DOHH2 (cell line): Measurements from ENCODE around the gene POLK.

Source experiments
- H3F3A ChIP-seq: fragments of 200-600 bp; sonication (generic), shearing (Covaris generic); 2 replicates; pipeline ENCODE4 v1.6.0; 2016; ENCODE audit warnings: antibody characterized with exemption, mild to moderate bottlenecking; ENCODE audit not compliant: control insufficient read depth, insufficient read depth
- H3K27ac ChIP-seq: fragments of 200-600 bp; sonication (generic); 2 replicates; pipeline ENCODE4 v1.5.1; 2014; ENCODE audit warnings: low read depth, mild to moderate bottlenecking, low read length, moderate library complexity
- H3K27me3 ChIP-seq: fragments of 200-600 bp; sonication (generic); 2 replicates; pipeline ENCODE4 v1.6.1; 2014; ENCODE audit warnings: mild to moderate bottlenecking, low read length, mixed read lengths; ENCODE audit not compliant: control insufficient read depth
- H3K36me3 ChIP-seq: fragments of 200-600 bp; sonication (generic); 2 replicates; pipeline ENCODE4 v1.6.1; 2014; ENCODE audit warnings: mild to moderate bottlenecking, low read length, moderate library complexity, mixed read lengths; ENCODE audit not compliant: control insufficient read depth
- H3K4me1 ChIP-seq: fragments of 200-600 bp; sonication (generic); 2 replicates; pipeline ENCODE4 v1.6.1; 2014; ENCODE audit warnings: mild to moderate bottlenecking, low read length, mixed read lengths; ENCODE audit not compliant: control insufficient read depth
- H3K4me2 ChIP-seq: fragments of 200-600 bp; sonication (generic); 2 replicates; pipeline ENCODE4 v1.6.0; 2014; ENCODE audit warnings: mild to moderate bottlenecking, low read length, moderate library complexity
- H3K4me3 ChIP-seq: fragments of 200-600 bp; sonication (generic); 2 replicates; pipeline ENCODE4 v1.5.1; 2014; ENCODE audit warnings: mild to moderate bottlenecking, low read length, mixed read lengths
- H3K79me2 ChIP-seq: fragments of 200-600 bp; sonication (generic); 2 replicates; pipeline ENCODE4 v1.6.1; 2014; ENCODE audit warnings: mild to moderate bottlenecking, low read length, mixed read lengths; ENCODE audit not compliant: control insufficient read depth
- H3K9me2 ChIP-seq: fragments of 200-600 bp; sonication (generic); replicated peaks from 2 replicates; pipeline ENCODE4 v1.6.1; 2014; ENCODE audit warnings: mild to moderate bottlenecking, low read length, mixed read lengths; ENCODE audit not compliant: control insufficient read depth
- H3K9me3 ChIP-seq: fragments of 200-600 bp; sonication (generic); 2 replicates; pipeline ENCODE4 v1.6.1; 2014; ENCODE audit warnings: antibody characterized with exemption, low read length, mixed read lengths; ENCODE audit not compliant: control insufficient read depth, insufficient read depth
- H4K20me1 ChIP-seq: fragments of 200-600 bp; sonication (generic); 2 replicates; pipeline ENCODE4 v1.6.0; 2014; ENCODE audit warnings: low read depth, mild to moderate bottlenecking, antibody characterized with exemption, low read length, moderate library complexity; ENCODE audit not compliant: control insufficient read depth, insufficient read depth
- CTCF ChIP-seq: fragments of 200-600 bp; sonication (generic); IDR thresholded peaks from one replicate; pipeline ENCODE4 v1.5.1; 2014; ENCODE audit warnings: antibody characterized with exemption, mild to moderate bottlenecking, low read depth, low read length; ENCODE audit not compliant: poor library complexity, severe bottlenecking
- EZH2phosphoT487 ChIP-seq: fragments of 200-600 bp; sonication (generic); IDR thresholded peaks from 2 replicates; pipeline ENCODE4 v1.6.1; 2017; ENCODE audit warnings: borderline replicate concordance, mild to moderate bottlenecking, antibody characterized with exemption, low read length, moderate library complexity, mixed read lengths

The POLK gene

GRCh38 chr5:75466006-75466716 lies 45.5 kb upstream of the POLK start:
- Histone ChIP-seq H3F3A (peaks cover 5% of the 10 kb centered on the region; the same call in 1 of the 2 replicates), H3K36me3 (peaks cover 5% of the 10 kb centered on the region; the same call in 1 of the 2 replicates), H3K4me3 (no peak overlapping the region), H3K79me2 (peaks cover 73% of the 10 kb centered on the region), H4K20me1 (no peaks in the 10 kb centered on the region), H3K9me2 (no peaks in the 10 kb centered on the region), H3K9me3 (peaks cover 18% of the 10 kb centered on the region; the same call in 1 of the 2 replicates), H3K27me3 (no peaks in the 10 kb centered on the region), H3K4me1 (peaks cover 23% of the 10 kb centered on the region), H3K4me2 (no peak overlapping the region), H3K27ac (no peak overlapping the region)
- TF ChIP-seq EZH2phosphoT487 = no peak
- no peak for TF ChIP-seq CTCF

- no peaks in the 10 kb centered on the region for H3F3A ChIP-seq
- H3K9me2 ChIP-seq = no peaks in the 10 kb centered on the region
- H3K27ac ChIP-seq = no peak overlapping the region
- H3K4me1 ChIP-seq = peaks cover 11% of the 10 kb centered on the region
- H3K9me3 ChIP-seq = peaks cover 24% of the 10 kb centered on the region; the same call in 1 of the 2 replicates
- H3K27me3 ChIP-seq = no peaks in the 10 kb centered on the region
- no peaks in the 10 kb centered on the region for H4K20me1 ChIP-seq
- TF ChIP-seq EZH2phosphoT487 (no peak), CTCF (no peak)
- H3K79me2 ChIP-seq = peaks cover 86% of the 10 kb centered on the region
- H3K4me2 ChIP-seq = no peak overlapping the region
- peaks cover 5% of the 10 kb centered on the region; the same call in 1 of the 2 replicates for H3K36me3 ChIP-seq
- no peak overlapping the region for H3K4me3 ChIP-seq
These were observed 43.1 kb upstream of the POLK start for GRCh38 chr5:75468593-75468992.

- Histone ChIP-seq H4K20me1 (no peaks in the 10 kb centered on the region), H3K4me3 (no peak overlapping the region), H3K36me3 (peaks cover 5% of the 10 kb centered on the region; the same call in 1 of the 2 replicates), H3F3A (no peaks in the 10 kb centered on the region), H3K27ac (no peak overlapping the region), H3K9me3 (peaks cover 24% of the 10 kb centered on the region; the same call in 1 of the 2 replicates), H3K4me1 (peaks cover 11% of the 10 kb centered on the region), H3K9me2 (no peaks in the 10 kb centered on the region), H3K79me2 (peaks cover 82% of the 10 kb centered on the region), H3K4me2 (no peak overlapping the region), H3K27me3 (no peaks in the 10 kb centered on the region)
- TF ChIP-seq CTCF = no peak
These were observed 42.7 kb upstream of the POLK start for GRCh38 chr5:75469017-75469416.
